Fibroblast of skin of left biceps (primary cell): Measurements from ENCODE around the gene GRB7.

Experiments used
- DNase-seq, 2 experiments: peaks; one replicate each; pipeline ENCODE4 v3.0.0-alpha.2; 2013; ENCODE audit warnings: low read depth in 2 of 2

GRB7 gene

GRCh38 chr17:39772987-39773934, 35.5 kb downstream of the GRB7 start:
- no peak for DNase-seq

- DNase-seq: no peak
Observed at GRCh38 chr17:39774047-39774446, 36.3 kb downstream of the GRB7 start.

DNA sequence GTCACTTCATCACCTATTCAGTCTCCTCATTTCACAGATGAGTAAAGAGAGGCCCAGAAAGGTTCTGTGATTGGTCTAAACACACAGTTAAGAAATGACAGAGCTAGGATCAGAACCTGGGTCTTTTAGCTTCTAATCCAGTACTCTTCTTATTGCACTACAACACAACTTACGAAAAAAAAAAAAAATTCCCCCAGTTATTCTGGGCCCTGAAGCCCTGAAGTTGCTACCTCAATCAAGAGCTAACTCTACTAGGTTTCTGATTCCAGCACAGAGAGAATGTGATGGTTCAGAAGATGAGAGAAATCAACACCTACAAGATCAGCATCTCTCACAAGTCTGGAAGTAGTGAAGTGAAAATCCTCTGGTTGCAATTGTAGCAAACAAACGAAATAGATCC, 37.3 kb downstream of the GRB7 start:
- no peak for DNase-seq

GRCh38 chr17:39776252-39776651, 38.5 kb downstream of the GRB7 start:
- no peak for DNase-seq

DNA sequence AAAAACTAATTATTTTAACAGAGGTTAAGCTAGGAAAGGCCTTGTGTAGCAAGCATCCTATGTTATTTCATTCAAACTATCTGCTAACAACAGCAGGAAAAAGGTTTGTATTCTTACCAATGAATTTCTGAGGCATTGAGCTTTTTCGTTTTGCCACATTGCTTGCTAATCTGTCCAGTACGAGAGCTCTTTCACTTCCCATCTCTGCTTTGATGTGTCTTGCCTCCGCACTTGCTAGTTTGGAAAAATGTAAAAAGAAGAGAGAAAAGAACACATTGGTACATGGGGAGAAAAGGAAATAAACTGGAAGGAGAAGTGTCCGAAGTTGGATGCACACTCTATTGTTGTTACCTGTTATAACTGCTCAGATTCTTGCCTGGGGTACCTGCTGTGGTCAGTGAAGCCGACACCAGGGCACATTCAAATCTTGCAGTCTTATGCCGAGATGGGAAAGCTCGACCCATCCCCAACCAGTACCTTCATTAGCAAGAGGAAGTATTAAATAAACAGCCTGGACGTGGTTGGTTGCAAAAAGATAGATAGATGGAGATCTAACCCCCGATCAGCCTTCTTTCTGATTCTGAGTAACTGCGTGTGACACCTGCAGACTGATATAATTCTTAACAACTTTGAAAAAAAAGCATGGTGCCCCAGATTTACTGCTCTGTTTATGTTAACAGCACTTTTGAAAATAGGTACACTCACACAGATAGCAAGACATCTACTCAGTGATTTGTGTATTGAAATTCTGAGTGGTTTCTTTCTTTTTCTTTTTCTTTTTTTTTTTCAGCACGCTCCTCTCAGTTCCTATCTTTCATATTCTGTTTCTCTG, 40.0 kb downstream of the GRB7 start:
- DNase-seq: no peak

- no peak for DNase-seq
Observed at GRCh38 chr17:39781031-39781860, 43.5 kb downstream of the GRB7 start.

DNA sequence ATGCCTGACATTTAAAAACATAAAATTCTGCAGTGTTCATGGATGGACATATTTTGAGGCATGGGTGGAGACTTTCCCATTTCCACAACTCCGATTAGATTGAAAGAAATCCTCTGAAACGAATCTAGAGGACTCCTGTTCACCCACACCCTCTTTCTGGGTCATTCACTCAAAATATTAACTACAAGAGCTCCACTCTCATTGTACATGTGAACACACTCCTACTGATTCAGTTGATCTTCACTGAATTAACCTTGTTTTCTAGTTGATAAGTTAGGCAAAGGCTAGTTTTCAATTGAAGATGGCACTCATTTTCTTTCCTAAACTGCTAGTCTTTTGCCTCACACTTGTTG, 44.1 kb downstream of the GRB7 start:
- no peak for DNase-seq

DNA sequence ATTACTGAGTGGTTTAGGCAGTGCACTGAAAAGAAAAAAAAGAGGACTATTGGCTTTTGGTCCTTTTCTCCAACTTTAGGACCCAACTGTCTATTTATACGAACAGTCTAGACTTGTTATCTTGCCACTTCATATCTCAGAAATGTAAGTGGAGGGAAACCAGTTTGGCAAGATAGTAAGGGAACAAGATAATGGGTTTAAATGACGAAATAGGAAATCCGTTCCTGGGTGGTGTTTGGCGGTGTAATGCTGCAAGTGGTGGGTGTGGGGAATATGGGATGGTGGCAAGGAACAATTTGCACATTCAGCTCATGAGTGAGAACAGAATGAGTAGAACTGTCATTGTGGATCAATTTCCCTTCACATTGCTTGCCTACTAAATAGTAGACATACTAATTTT, 44.7 kb downstream of the GRB7 start:
- DNase-seq: no peak

DNA sequence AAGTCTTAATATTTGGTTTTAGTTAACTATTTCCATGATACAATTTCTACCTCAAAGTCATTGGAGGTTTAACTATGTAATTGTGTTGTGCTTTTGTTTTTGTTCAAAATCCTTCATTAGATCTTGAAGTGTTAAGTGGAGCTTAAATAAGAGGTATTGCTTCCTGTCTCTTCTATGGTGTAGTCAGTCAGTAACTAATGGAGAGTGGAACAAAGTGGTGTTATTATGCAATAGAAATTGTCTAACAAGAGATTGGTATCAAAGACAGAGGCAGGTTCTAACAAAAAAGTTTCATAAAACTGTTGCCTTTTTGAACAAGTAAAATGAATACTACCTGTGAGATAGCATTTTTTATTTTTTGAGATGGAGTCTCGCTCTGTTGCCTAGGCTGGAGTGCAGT, 45.2 kb downstream of the GRB7 start:
- DNase-seq: no peak

- DNase-seq: no peak
Observed at GRCh38 chr17:39787041-39787440, 49.3 kb downstream of the GRB7 start.

DNA sequence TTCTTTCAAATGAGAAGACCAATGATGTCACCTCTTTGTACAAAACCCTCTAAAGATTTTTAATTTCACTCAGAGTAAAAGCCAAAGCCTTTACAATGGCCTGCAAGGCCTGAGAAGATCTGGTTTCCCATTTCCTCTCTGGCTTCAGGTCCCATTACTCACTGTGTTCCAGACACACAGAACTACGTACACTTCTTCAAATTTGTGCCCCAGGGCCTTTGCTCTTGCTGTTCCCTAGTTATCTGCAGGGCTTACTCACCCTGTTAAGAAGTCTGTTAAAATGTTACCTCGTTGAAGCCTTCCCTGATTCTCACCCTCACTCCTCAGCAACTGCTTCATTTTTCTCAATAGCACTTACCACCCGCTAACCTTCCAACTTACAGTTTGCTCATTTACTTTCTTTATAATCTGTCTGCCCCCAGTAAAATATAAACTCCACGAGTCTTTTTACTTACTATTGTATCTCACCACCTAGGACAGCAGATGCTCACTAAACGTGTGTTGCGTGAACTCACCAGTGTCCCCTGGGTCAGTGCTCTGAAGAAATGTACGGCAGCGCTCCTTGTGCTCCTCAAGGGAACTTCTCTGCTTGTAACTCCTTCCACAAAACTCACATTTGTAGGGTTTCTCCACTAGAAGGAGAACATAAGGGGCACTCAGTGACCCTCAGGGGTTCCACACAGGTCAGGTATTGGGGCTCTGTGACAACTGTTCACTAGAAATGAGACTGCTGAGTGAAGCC, 50.2 kb downstream of the GRB7 start:
- DNase-seq: no peak

GRCh38 chr17:39791111-39791992, 53.6 kb downstream of the GRB7 start:
- no peak for DNase-seq

DNA sequence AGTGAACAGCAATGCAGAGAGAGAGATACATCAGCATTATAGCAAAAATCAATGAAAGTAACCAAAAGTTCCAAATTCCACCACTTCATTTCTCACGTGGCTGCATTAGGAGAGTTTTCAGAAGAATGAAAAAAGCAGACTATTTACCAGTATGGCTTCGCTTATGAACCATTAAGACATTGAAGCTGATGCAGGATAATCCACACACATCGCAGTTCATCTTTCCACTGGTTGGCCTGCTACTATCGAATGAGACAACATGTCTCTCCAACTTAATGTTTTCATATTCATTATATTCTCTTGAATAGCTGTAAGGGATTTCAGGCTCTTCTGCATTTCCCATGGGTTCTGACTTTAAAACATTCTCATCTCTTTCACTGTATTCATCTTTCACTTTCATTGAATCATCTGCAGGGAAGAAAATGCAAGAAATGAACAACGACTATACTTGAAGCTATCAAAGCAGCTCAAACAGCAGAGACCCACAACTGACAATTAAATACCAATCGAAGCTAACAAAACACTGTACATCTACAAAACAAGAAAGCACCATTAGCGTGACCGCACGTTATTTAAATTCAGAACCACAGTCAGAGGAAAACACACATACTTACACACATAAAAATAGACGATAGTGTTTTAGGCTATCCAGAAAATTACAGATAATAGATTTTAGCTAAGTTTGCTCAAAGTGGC, 54.9 kb downstream of the GRB7 start:
- DNase-seq: no peak

DNA sequence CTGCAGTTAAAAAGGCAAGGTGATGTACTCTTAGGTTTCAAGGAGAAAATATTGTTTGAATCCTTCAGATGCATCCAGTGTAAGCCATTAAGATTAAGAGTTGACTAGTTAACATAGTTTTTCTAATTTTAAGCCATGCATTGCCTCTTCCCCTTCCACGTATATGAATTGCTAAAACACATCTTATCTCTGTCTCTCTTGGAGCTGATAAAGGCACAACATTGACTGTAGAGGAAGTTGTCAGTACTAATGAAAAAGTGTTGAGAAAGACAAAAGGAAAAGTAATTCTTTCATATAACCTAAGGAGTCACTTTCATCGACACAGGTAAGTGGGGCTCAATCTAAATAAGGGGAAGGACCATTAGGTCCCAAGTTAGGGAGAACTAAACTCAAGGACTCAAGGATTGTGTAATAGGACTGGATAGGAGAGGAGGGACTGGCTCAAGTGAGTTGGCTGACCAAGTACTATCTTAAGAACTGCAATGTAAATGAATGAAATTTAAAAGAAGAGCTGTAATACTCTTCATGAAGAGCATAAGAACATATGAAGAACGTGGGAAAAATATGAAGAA, 55.6 kb downstream of the GRB7 start:
- no peak for DNase-seq

DNA sequence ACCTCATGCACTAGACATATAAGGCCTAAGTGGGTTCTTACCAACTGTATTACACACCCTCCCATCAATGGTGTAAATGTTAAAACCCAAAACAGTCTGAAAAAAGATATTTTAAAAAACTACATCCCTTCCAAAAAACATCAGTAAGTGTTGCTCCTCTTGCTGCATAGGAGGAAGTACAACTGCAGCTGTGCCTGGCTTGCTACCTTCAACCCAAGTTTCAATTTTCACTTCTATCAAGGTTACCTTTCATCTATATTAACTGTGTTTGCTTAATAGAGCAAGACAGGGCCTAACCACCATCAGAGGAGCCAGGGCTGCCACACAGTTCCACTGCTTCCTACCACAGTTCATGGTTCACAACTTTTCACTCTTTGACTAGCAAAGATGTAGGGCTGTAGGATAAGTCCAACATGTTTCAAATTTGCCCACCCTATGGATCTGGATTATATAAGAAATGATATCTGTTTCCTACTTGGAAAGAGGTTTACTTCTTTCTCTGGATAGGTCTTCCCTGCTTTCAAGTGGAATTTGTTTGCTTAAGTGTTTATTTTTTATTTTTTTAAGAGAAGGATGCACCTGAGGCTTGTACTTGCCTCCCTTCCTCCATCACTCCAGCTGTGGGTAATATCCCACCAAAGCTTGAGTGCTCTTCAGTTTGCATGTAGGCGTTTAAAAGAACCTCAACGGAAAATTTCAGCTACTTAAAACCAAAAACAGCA, 56.7 kb downstream of the GRB7 start:
- DNase-seq: no peak
